Caco-2 (cell line): Measurements from ENCODE around the gene PRND. TPM values are rescaled to one million over a fixed set of nuclear protein-coding genes. Genes with fewer than 3 reads are reported as not detected.
"Not testable (repeated sequence)": the region's sequence is repeated elsewhere in the genome, so short reads cannot be mapped to it uniquely, and the experiment has no call there.

ENCODE experiments used
- BruUV-seq: library from RNA; stranded (reverse); fragments of 400-500 nt; replicated peaks from 2 replicates; lab custom pipeline; 2021; lab: Mats Ljungman, UMichigan
- CTCF ChIA-PET: fragments of 300-600 bp; sonication (Branson Sonifier 250); formaldehyde crosslinking; loops from one replicate; lab custom pipeline; 2022; ENCODE audit warnings: antibody characterized with exemption; lab: Charles Lee
- POLR2A ChIA-PET: fragments of 300-600 bp; sonication (Branson Sonifier 250); formaldehyde crosslinking; loops from one replicate; lab custom pipeline; 2022; ENCODE audit warnings: antibody characterized with exemption; lab: Charles Lee
- DNase-seq, 2 experiments: peaks; one replicate each; pipeline versions ENCODE4 v3.0.0 to v3.0.0-alpha.2; 2020 to 2022
- H3K27me3 ChIP-seq: replicated peaks from 2 replicates; pipeline ENCODE4 v1.6.0; 2011; ENCODE audit warnings: low read length; ENCODE audit not compliant: control insufficient read depth, insufficient read depth
- H3K36me3 ChIP-seq: 2 replicates; pipeline ENCODE4 v1.5.1; 2011; ENCODE audit warnings: low read length; ENCODE audit not compliant: control insufficient read depth, insufficient read depth
- H3K4me1 ChIP-seq: fragments of 250-450 bp; sonication (Bioruptor Pico); 2 replicates; pipeline ENCODE4 v1.5.1; 2020; ENCODE audit warnings: mild to moderate bottlenecking
- H3K4me3 ChIP-seq: 2 replicates; pipeline ENCODE4 v1.5.1; 2011; ENCODE audit warnings: low read depth, mild to moderate bottlenecking, control low read depth, low read length
- H3K9me3 ChIP-seq: fragments of 250-450 bp; sonication (Bioruptor Pico); 2 replicates; pipeline ENCODE4 v1.5.1; 2020; ENCODE audit warnings: mild to moderate bottlenecking, moderate library complexity
- H3K27ac Mint-ChIP-seq: one replicate; pipeline ENCODE4 v1.8.0; 2022; ENCODE audit warnings: mixed read lengths; ENCODE audit not compliant: unreplicated experiment
- H3K27me3 Mint-ChIP-seq: one replicate; pipeline ENCODE4 v1.8.0; 2022; ENCODE audit warnings: mixed read lengths; ENCODE audit not compliant: insufficient read depth, unreplicated experiment
- H3K36me3 Mint-ChIP-seq: one replicate; pipeline ENCODE4 v1.8.0; 2022; ENCODE audit warnings: mild to moderate bottlenecking, mixed read lengths; ENCODE audit not compliant: insufficient read depth, unreplicated experiment
- H3K4me1 Mint-ChIP-seq: one replicate; pipeline ENCODE4 v1.8.0; 2022; ENCODE audit warnings: low read depth, mixed read lengths; ENCODE audit not compliant: unreplicated experiment
- H3K4me3 Mint-ChIP-seq: one replicate; pipeline ENCODE4 v1.8.0; 2022; ENCODE audit warnings: mild to moderate bottlenecking, moderate library complexity, mixed read lengths; ENCODE audit not compliant: unreplicated experiment
- H3K9me3 Mint-ChIP-seq: one replicate; pipeline ENCODE4 v1.8.0; 2022; ENCODE audit warnings: mixed read lengths; ENCODE audit not compliant: unreplicated experiment
- CTCF ChIP-seq, 2 experiments: fragments of 200-600 bp in 1 of 2; IDR thresholded peaks; 1 replicate in 1 of 2; 2 replicates in 1 of 2; pipeline versions ENCODE4 v1.5.1 to v1.8.0; 2011 to 2022; ENCODE audit warnings: antibody characterized with exemption in 1 of 2, control low read depth in 1 of 2, inconsistent platforms in 1 of 2, low read depth in 1 of 2, low read length in 1 of 2, mild to moderate bottlenecking in 1 of 2, moderate library complexity in 1 of 2; ENCODE audit not compliant: insufficient read depth in 1 of 2, severe bottlenecking in 1 of 2, unreplicated experiment in 1 of 2
- intact Hi-C: fragments of 100-400 bp; cut with micrococcal nuclease; formaldehyde crosslinking; loops from one replicate; pipeline ENCODE4 v1.10.0; 2022; ENCODE audit not compliant: unreplicated experiment
- total RNA-seq: library from RNA; stranded (reverse); gene quantifications from 2 replicates; pipeline ENCODE4 v1.2.3, GENCODE V29; 2022

Gene PRND
- total RNA-seq, 1 experiment from 2014 or later = not detected

- H3K9me3 Mint-ChIP-seq = no peaks in the 10 kb centered on the region
These were observed 1.3 kb downstream of the PRND start for GRCh38 chr20:4722993-4723392.

GRCh38 chr20:4723553-4723952 is 1.8 kb downstream of the PRND start:
- POLR2A ChIA-PET, H3K36me3 ChIP-seq, H3K27me3 Mint-ChIP-seq, H3K4me1 ChIP-seq, H3K27ac Mint-ChIP-seq, H3K4me3 Mint-ChIP-seq, H3K27me3 ChIP-seq, H3K4me1 Mint-ChIP-seq, DNase-seq, H3K9me3 Mint-ChIP-seq, intact Hi-C loops, H3K9me3 ChIP-seq, H3K36me3 Mint-ChIP-seq, BruUV-seq, H3K4me3 ChIP-seq: not testable (repeated sequence)
- CTCF ChIA-PET = interaction anchor here (0.6 to 3.2 kb wide), 4 partner anchors 19 to 115 kb away, joined by 3 to 12 read pairs (median 4); no protein-coding TSS in a partner anchor

More at GRCh38 chr20:4722993-4723392, 1.3 kb downstream of the PRND start:
- no TSS peak for BruUV-seq
- Histone ChIP-seq H3K9me3 (no peaks in the 10 kb centered on the region), H3K4me3 (no peak overlapping the region), H3K4me1 (peaks cover 4% of the 10 kb centered on the region; the same call in 1 of the 2 replicates), H3K27me3 (no peaks in the 10 kb centered on the region; the same call in 1 of the 2 replicates), H3K36me3 (no peaks in the 10 kb centered on the region)
- DNase-seq = no peak
- intact Hi-C loops = no loop called here
- no peaks in the 10 kb centered on the region for H3K36me3 Mint-ChIP-seq
- H3K4me3 Mint-ChIP-seq = no peak overlapping the region
- peaks cover 6% of the 10 kb centered on the region for H3K4me1 Mint-ChIP-seq
- no peak overlapping the region for H3K27ac Mint-ChIP-seq
- ChIA-PET CTCF (interaction anchor here (0.6 to 1.6 kb wide), 2 partner anchors 18 to 114 kb away, joined by 3 to 4 read pairs; no protein-coding TSS in a partner anchor), POLR2A (no interaction called here)
- TF ChIP-seq CTCF (IDR thresholded peaks at IDR 0.05; ENCODE audit: insufficient read depth in 1 of 2, low read depth in 1 of 2, low read length in 1 of 2, severe bottlenecking in 1 of 2, unreplicated experiment in 1 of 2) = no peak
- no peaks in the 10 kb centered on the region for H3K27me3 Mint-ChIP-seq

GRCh38 chr20:4724459-4725262 is 3.0 kb downstream of the PRND start:
- no peaks in the 10 kb centered on the region for H3K9me3 Mint-ChIP-seq
- DNase-seq = no peak
- peaks cover 4% of the 10 kb centered on the region; the same call in 1 of the 2 replicates for H3K4me1 ChIP-seq
- H3K4me1 Mint-ChIP-seq = peaks cover 6% of the 10 kb centered on the region
- H3K27me3 Mint-ChIP-seq = peaks cover 3% of the 10 kb centered on the region
- no peaks in the 10 kb centered on the region for H3K36me3 Mint-ChIP-seq
- intact Hi-C loops = no loop called here
- H3K4me3 ChIP-seq = no peak overlapping the region
- CTCF ChIA-PET = interaction anchor here (1.2 to 3.2 kb wide), 2 partner anchors 111 to 119 kb away, joined by 4 to 12 read pairs; no protein-coding TSS in a partner anchor
- no peaks in the 10 kb centered on the region for H3K36me3 ChIP-seq
- H3K4me3 Mint-ChIP-seq = no peak overlapping the region
- no TSS peak for BruUV-seq
- POLR2A ChIA-PET = no interaction called here
- no peaks in the 10 kb centered on the region for H3K9me3 ChIP-seq
- H3K27me3 ChIP-seq = no peaks in the 10 kb centered on the region; the same call in 1 of the 2 replicates
- no peak for TF ChIP-seq CTCF (IDR thresholded peaks at IDR 0.05; ENCODE audit: insufficient read depth in 1 of 2, low read depth in 1 of 2, low read length in 1 of 2, severe bottlenecking in 1 of 2, unreplicated experiment in 1 of 2)
- no peak overlapping the region for H3K27ac Mint-ChIP-seq
